Stimulated activated CD8-positive, alpha-beta memory T cell treated with anti-CD3 and anti-CD28 coated beads, Interleukin-4, amount 100 ng/mL, for 24 hours (primary cell): Measurements from ENCODE around the gene RPAP2.

Experiments
- DNase-seq: peaks from one replicate; pipeline ENCODE4 v3.0.0-alpha.2; 2020; ENCODE audit warnings: low read depth

Gene RPAP2

DNA sequence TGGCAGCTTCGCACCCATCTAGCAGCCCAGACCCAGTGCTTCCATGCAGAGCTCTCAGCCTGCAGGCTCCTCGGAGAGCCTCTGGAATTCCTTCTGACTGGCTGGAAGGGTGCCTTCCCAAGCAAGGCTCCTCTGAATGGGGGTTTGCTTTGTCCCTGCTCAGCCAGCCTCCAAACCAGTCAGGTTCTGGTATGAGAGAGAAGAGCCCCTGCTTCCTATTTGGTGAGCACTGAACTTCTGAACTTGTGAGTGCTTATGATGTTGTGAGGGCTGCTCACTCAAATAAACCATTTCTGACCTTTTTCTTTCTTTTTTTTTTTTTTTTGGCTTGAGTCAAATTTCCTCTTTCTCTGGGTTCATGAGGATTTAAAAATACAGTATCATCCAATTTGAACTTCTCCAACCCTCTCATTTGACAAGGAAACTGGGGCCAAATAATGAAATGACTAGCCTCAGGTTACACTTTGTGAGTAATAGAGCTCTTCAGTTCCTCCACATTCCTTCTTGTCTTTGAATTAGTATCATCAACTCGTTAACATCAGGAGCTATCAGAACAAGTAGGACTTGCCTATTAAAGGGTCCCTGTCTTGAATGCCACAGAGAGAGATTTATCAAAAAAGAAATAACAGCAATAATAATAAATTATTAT, 148.3 kb downstream of the RPAP2 start:
- DNase-seq: no peak

DNA sequence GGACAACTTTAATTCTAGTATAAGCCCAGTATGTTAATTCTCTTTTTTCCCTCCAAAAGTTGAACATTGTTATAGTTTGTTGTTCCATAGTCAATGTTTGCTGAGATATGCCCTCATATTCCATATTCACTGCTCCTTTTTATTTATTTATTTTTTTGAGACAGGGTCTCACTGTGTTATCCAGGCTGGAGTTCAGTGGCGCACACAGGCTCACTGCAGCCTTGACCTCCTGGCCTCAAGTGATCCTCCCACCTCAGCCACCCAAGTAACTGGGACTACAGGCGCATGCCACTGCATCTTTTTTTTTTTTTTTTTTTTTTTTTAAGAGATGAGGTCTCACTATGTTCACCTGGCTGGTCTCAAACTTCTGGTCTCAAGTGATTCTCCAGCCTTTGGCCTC, 149.1 kb downstream of the RPAP2 start:
- DNase-seq: no peak
